ENCODE data around the gene AMOTL1.

The AMOTL1 gene

GRCh38 chr11:94882931-94883330 is 114.8 kb downstream of the AMOTL1 start:
- Histone ChIP-seq H3K4me1 (ENCODE audit: control insufficient read depth, insufficient read depth, low read length) (peaks cover 15% of the 10 kb centered on the region), H3K27me3 (ENCODE audit: control insufficient read depth in 1 of 2, insufficient read depth in 2 of 2, low read length in 2 of 2) (no peaks in the 10 kb centered on the region), H3K9ac (ENCODE audit: low read length in 2 of 2) (no peak overlapping the region), H3K9me3 (ENCODE audit: control insufficient read depth in 2 of 2, low read length in 2 of 2) (no peaks in the 10 kb centered on the region), H3K4me3 (ENCODE audit: low read length in 2 of 2) (no peak overlapping the region), H3K36me3 (ENCODE audit: control insufficient read depth in 2 of 2, insufficient read depth in 2 of 2, low read length in 2 of 2) (peaks cover 19 to 22% of the 10 kb centered on the region in 2 donors), H3K27ac (ENCODE audit: low read length) (peak overlapping the region; percentile 55)

GRCh38 chr11:94883878-94884277 is 115.7 kb downstream of the AMOTL1 start:
- peaks cover 18 to 21% of the 10 kb centered on the region in 2 donors for H3K36me3 ChIP-seq (ENCODE audit: control insufficient read depth in 2 of 2, insufficient read depth in 2 of 2, low read length in 2 of 2)
- H3K4me3 ChIP-seq (ENCODE audit: low read length in 2 of 2), result no peak overlapping the region
- H3K27me3 ChIP-seq (ENCODE audit: control insufficient read depth in 1 of 2, insufficient read depth in 2 of 2, low read length in 2 of 2), result no peaks in the 10 kb centered on the region
- H3K9me3 ChIP-seq (ENCODE audit: control insufficient read depth in 2 of 2, low read length in 2 of 2), result no peaks in the 10 kb centered on the region
- H3K4me1 ChIP-seq (ENCODE audit: control insufficient read depth, insufficient read depth, low read length), result peaks cover 15% of the 10 kb centered on the region
- no peak overlapping the region for H3K27ac ChIP-seq (ENCODE audit: low read length)
- no peak overlapping the region for H3K9ac ChIP-seq (ENCODE audit: low read length in 2 of 2)

- peaks cover 14 to 17% of the 10 kb centered on the region in 2 donors for H3K36me3 ChIP-seq (ENCODE audit: control insufficient read depth in 2 of 2, insufficient read depth in 2 of 2, low read length in 2 of 2)
- no peak overlapping the region for H3K9ac ChIP-seq (ENCODE audit: low read length in 2 of 2)
- no peaks in the 10 kb centered on the region for H3K27me3 ChIP-seq (ENCODE audit: control insufficient read depth in 1 of 2, insufficient read depth in 2 of 2, low read length in 2 of 2)
- no peaks in the 10 kb centered on the region for H3K9me3 ChIP-seq (ENCODE audit: control insufficient read depth in 2 of 2, low read length in 2 of 2)
- H3K4me1 ChIP-seq (ENCODE audit: control insufficient read depth, insufficient read depth, low read length), result peaks cover 15% of the 10 kb centered on the region
- H3K27ac ChIP-seq (ENCODE audit: low read length), result no peak overlapping the region
- no peak overlapping the region for H3K4me3 ChIP-seq (ENCODE audit: low read length in 2 of 2)
Measured at GRCh38 chr11:94884376-94884775, 116.2 kb downstream of the AMOTL1 start.

GRCh38 chr11:94885133-94885532 is 117.0 kb downstream of the AMOTL1 start:
- Histone ChIP-seq H3K4me1 (ENCODE audit: control insufficient read depth, insufficient read depth, low read length) (peaks cover 15% of the 10 kb centered on the region), H3K36me3 (ENCODE audit: control insufficient read depth in 2 of 2, insufficient read depth in 2 of 2, low read length in 2 of 2) (peaks cover 9 to 13% of the 10 kb centered on the region in 2 donors), H3K27me3 (ENCODE audit: control insufficient read depth in 1 of 2, insufficient read depth in 2 of 2, low read length in 2 of 2) (no peaks in the 10 kb centered on the region), H3K4me3 (ENCODE audit: low read length in 2 of 2) (no peak overlapping the region), H3K9ac (ENCODE audit: low read length in 2 of 2) (no peak overlapping the region), H3K27ac (ENCODE audit: low read length) (peak overlapping the region; percentile 6), H3K9me3 (ENCODE audit: control insufficient read depth in 2 of 2, low read length in 2 of 2) (no peaks in the 10 kb centered on the region)

- Histone ChIP-seq H3K4me1 (ENCODE audit: control insufficient read depth, insufficient read depth, low read length) (peaks cover 15% of the 10 kb centered on the region), H3K27ac (ENCODE audit: low read length) (peak overlapping the region; percentile 6), H3K27me3 (ENCODE audit: control insufficient read depth in 1 of 2, insufficient read depth in 2 of 2, low read length in 2 of 2) (no peaks in the 10 kb centered on the region), H3K4me3 (ENCODE audit: low read length in 2 of 2) (no peak overlapping the region), H3K36me3 (ENCODE audit: control insufficient read depth in 2 of 2, insufficient read depth in 2 of 2, low read length in 2 of 2) (peaks cover 7 to 11% of the 10 kb centered on the region in 2 donors), H3K9ac (ENCODE audit: low read length in 2 of 2) (no peak overlapping the region), H3K9me3 (ENCODE audit: control insufficient read depth in 2 of 2, low read length in 2 of 2) (no peaks in the 10 kb centered on the region)
Measured at GRCh38 chr11:94885581-94885980, 117.4 kb downstream of the AMOTL1 start.

- Histone ChIP-seq H3K4me1 (ENCODE audit: control insufficient read depth, insufficient read depth, low read length) (peaks cover 1% of the 10 kb centered on the region), H3K36me3 (ENCODE audit: control insufficient read depth in 2 of 2, insufficient read depth in 2 of 2, low read length in 2 of 2) (peaks cover under 1 to 7% of the 10 kb centered on the region in 2 donors), H3K9me3 (ENCODE audit: control insufficient read depth in 2 of 2, low read length in 2 of 2) (peaks cover 0 to 3% of the 10 kb centered on the region in 2 donors), H3K9ac (ENCODE audit: low read length in 2 of 2) (no peak overlapping the region), H3K27me3 (ENCODE audit: control insufficient read depth in 1 of 2, insufficient read depth in 2 of 2, low read length in 2 of 2) (no peaks in the 10 kb centered on the region), H3K27ac (ENCODE audit: low read length) (no peak overlapping the region), H3K4me3 (ENCODE audit: low read length in 2 of 2) (no peak overlapping the region)
Measured at GRCh38 chr11:94888204-94888603, 120.0 kb downstream of the AMOTL1 start.

GRCh38 chr11:94895451-94895850 is 127.3 kb downstream of the AMOTL1 start:
- peaks cover 5 to 25% of the 10 kb centered on the region in 2 donors for H3K9me3 ChIP-seq (ENCODE audit: control insufficient read depth in 2 of 2, low read length in 2 of 2)
- peaks cover 2 to 14% of the 10 kb centered on the region in 2 donors for H3K36me3 ChIP-seq (ENCODE audit: control insufficient read depth in 2 of 2, insufficient read depth in 2 of 2, low read length in 2 of 2)
- H3K4me1 ChIP-seq (ENCODE audit: control insufficient read depth, insufficient read depth, low read length), result no peaks in the 10 kb centered on the region
- H3K9ac ChIP-seq (ENCODE audit: low read length in 2 of 2), result no peak overlapping the region
- H3K27me3 ChIP-seq (ENCODE audit: control insufficient read depth in 1 of 2, insufficient read depth in 2 of 2, low read length in 2 of 2), result no peaks in the 10 kb centered on the region
- H3K27ac ChIP-seq (ENCODE audit: low read length), result no peak overlapping the region
- H3K4me3 ChIP-seq (ENCODE audit: low read length in 2 of 2), result peak overlapping the region in 1 of 2 donors; percentile 36

GRCh38 chr11:94895971-94896370 is 127.8 kb downstream of the AMOTL1 start:
- H3K27ac ChIP-seq (ENCODE audit: low read length), result no peak overlapping the region
- H3K9me3 ChIP-seq (ENCODE audit: control insufficient read depth in 2 of 2, low read length in 2 of 2), result peaks cover 5 to 25% of the 10 kb centered on the region in 2 donors
- H3K36me3 ChIP-seq (ENCODE audit: control insufficient read depth in 2 of 2, insufficient read depth in 2 of 2, low read length in 2 of 2), result peaks cover 2 to 14% of the 10 kb centered on the region in 2 donors
- H3K9ac ChIP-seq (ENCODE audit: low read length in 2 of 2), result no peak overlapping the region
- no peaks in the 10 kb centered on the region for H3K4me1 ChIP-seq (ENCODE audit: control insufficient read depth, insufficient read depth, low read length)
- no peak overlapping the region for H3K4me3 ChIP-seq (ENCODE audit: low read length in 2 of 2)
- H3K27me3 ChIP-seq (ENCODE audit: control insufficient read depth in 1 of 2, insufficient read depth in 2 of 2, low read length in 2 of 2), result no peaks in the 10 kb centered on the region

- peaks cover 2 to 14% of the 10 kb centered on the region in 2 donors for H3K36me3 ChIP-seq (ENCODE audit: control insufficient read depth in 2 of 2, insufficient read depth in 2 of 2, low read length in 2 of 2)
- H3K9ac ChIP-seq (ENCODE audit: low read length in 2 of 2), result no peak overlapping the region
- peaks cover 5 to 22% of the 10 kb centered on the region in 2 donors for H3K9me3 ChIP-seq (ENCODE audit: control insufficient read depth in 2 of 2, low read length in 2 of 2)
- no peak overlapping the region for H3K4me3 ChIP-seq (ENCODE audit: low read length in 2 of 2)
- no peaks in the 10 kb centered on the region for H3K4me1 ChIP-seq (ENCODE audit: control insufficient read depth, insufficient read depth, low read length)
- H3K27me3 ChIP-seq (ENCODE audit: control insufficient read depth in 1 of 2, insufficient read depth in 2 of 2, low read length in 2 of 2), result no peaks in the 10 kb centered on the region
- H3K27ac ChIP-seq (ENCODE audit: low read length), result no peak overlapping the region
Measured at GRCh38 chr11:94897330-94897768, 129.2 kb downstream of the AMOTL1 start.

GRCh38 chr11:94907226-94907625 is 139.1 kb downstream of the AMOTL1 start:
- Histone ChIP-seq H3K9ac (ENCODE audit: low read length in 2 of 2) (no peak overlapping the region), H3K4me3 (ENCODE audit: low read length in 2 of 2) (no peak overlapping the region), H3K27ac (ENCODE audit: low read length) (no peak overlapping the region)

GRCh38 chr11:94909371-94909820 is 141.2 kb downstream of the AMOTL1 start:
- Histone ChIP-seq H3K9ac (ENCODE audit: low read length in 2 of 2) (no peak overlapping the region), H3K27ac (ENCODE audit: low read length) (no peak overlapping the region), H3K27me3 (ENCODE audit: control insufficient read depth in 1 of 2, insufficient read depth in 2 of 2, low read length in 2 of 2) (no peaks in the 10 kb centered on the region), H3K4me3 (ENCODE audit: low read length in 2 of 2) (no peak overlapping the region), H3K36me3 (ENCODE audit: control insufficient read depth in 2 of 2, insufficient read depth in 2 of 2, low read length in 2 of 2) (peaks cover 0 to 4% of the 10 kb centered on the region in 2 donors), H3K4me1 (ENCODE audit: control insufficient read depth, insufficient read depth, low read length) (no peaks in the 10 kb centered on the region), H3K9me3 (ENCODE audit: control insufficient read depth in 2 of 2, low read length in 2 of 2) (no peaks in the 10 kb centered on the region)

More at GRCh38 chr11:94907226-94907625, 139.1 kb downstream of the AMOTL1 start:
- H3K9me3 ChIP-seq (ENCODE audit: control insufficient read depth in 2 of 2, low read length in 2 of 2), result no peaks in the 10 kb centered on the region
- H3K4me1 ChIP-seq (ENCODE audit: control insufficient read depth, insufficient read depth, low read length), result no peaks in the 10 kb centered on the region
- H3K27me3 ChIP-seq (ENCODE audit: control insufficient read depth in 1 of 2, insufficient read depth in 2 of 2, low read length in 2 of 2), result no peaks in the 10 kb centered on the region
- peaks cover 0 to 3% of the 10 kb centered on the region in 2 donors for H3K36me3 ChIP-seq (ENCODE audit: control insufficient read depth in 2 of 2, insufficient read depth in 2 of 2, low read length in 2 of 2)
